Omental fat pad (tissue), 4 donors: ENCODE results near the gene PRRT1B. TPM values are rescaled to one million over a fixed set of nuclear protein-coding genes. Genes with fewer than 3 reads are reported as not detected.

Experiments used
- ATAC-seq: fragments of 150-250 bp; one replicate; pipeline ENCODE4 v1.9.1; 2016; ENCODE audit warnings: mild to moderate bottlenecking, moderate library complexity; ENCODE audit not compliant: low FRiP score
- DNase-seq: peaks from one replicate; pipeline ENCODE4 v3.0.0-alpha.2; 2019; ENCODE audit warnings: low spot score
- total RNA-seq, 4 donors: library from RNA; depleted of rRNA; stranded (reverse); fragments of >200 nt; gene quantifications; one replicate each; pipeline ENCODE4 v1.1.0, GENCODE V29; 2016
- TF ChIP-seq, protein P1 (sequence below), 3 donors: fragments of 450-650 bp; IDR thresholded peaks; one replicate each; pipeline ENCODE4 v1.5.1; 2016 to 2017; ENCODE audit warnings: antibody characterized with exemption in 3 of 3, mild to moderate bottlenecking in 3 of 3, moderate library complexity in 2 of 3

PRRT1B gene
- total RNA-seq, 4 donors from 2014 or later, result not detected

DNA sequence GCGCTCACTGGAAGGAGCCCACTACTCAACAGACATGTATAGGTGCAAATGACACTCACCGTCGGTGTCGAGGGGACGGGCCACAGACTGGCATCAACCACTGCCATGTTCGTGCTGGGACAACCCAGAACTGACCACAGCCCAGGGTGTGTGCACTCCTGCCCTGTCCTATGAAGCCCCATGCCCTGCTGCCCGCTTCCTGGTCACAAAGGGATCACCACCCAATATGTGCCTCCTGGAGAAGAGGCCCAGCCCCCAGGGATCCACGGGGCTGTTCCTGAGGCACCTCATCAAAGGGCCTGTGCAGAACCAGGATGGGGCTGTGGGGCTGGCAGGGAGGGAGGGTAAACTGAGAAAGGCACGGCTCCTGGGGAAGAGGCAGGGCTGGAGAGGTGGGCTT lies 43.1 kb downstream of the PRRT1B start:
- TF ChIP-seq, protein P1, sequence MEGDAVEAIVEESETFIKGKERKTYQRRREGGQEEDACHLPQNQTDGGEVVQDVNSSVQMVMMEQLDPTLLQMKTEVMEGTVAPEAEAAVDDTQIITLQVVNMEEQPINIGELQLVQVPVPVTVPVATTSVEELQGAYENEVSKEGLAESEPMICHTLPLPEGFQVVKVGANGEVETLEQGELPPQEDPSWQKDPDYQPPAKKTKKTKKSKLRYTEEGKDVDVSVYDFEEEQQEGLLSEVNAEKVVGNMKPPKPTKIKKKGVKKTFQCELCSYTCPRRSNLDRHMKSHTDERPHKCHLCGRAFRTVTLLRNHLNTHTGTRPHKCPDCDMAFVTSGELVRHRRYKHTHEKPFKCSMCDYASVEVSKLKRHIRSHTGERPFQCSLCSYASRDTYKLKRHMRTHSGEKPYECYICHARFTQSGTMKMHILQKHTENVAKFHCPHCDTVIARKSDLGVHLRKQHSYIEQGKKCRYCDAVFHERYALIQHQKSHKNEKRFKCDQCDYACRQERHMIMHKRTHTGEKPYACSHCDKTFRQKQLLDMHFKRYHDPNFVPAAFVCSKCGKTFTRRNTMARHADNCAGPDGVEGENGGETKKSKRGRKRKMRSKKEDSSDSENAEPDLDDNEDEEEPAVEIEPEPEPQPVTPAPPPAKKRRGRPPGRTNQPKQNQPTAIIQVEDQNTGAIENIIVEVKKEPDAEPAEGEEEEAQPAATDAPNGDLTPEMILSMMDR (IDR thresholded peaks at IDR 0.05), result no peak
- ATAC-seq (no peak), DNase-seq (no peak)

DNA sequence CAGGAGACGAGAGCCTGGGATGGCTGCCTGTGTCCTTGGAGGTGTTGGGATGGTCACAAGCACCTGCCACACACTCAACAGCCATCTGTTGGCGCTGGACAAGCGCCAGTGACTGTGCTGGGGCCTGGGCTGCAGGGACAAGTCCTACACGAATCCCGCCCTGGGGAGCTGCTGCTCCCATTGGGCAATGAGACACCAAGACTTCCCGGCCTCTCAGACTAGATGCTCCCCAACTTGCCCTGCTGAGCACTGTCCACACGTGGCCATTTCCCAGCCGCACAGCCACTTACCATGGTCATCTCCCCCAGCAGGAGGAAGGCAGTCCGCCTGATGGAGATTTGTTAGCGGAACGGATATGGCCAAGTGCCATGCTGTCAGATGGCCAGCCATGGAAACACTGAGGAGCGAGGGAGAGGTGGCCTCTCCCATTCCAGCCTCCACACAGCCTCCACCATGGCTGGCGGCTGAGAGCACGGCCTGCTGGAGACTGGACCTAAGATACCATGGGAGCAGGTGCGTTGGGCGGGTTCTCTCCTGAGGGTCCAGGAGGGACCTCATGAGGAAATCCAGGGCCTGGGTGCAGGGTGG lies 43.9 kb downstream of the PRRT1B start:
- DNase-seq (no peak), ATAC-seq (no peak)
- TF ChIP-seq, protein P1 (IDR thresholded peaks at IDR 0.05), result no peak

DNA sequence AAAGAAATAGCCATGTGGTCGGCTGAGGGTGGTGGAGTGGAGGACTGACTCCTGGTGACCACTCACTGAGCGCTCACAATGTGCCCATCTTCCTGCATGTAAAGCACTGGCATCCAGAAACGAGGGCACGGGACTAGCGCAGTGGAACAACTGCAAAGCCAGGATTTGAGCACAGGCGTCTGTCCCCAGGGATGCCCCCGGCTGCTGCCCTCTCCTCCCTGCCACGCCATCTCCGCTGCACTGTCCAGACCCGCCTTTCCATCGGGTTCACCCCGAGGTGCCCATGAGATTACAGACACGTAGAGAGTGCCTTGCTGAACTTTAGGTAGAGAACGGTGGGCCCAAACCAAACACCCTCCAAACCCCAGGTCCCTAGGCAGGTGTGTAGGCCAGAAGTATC lies 44.7 kb downstream of the PRRT1B start:
- DNase-seq, result no peak
- TF ChIP-seq, protein P1 (IDR thresholded peaks at IDR 0.05), result no peak
- no peak for ATAC-seq

DNA sequence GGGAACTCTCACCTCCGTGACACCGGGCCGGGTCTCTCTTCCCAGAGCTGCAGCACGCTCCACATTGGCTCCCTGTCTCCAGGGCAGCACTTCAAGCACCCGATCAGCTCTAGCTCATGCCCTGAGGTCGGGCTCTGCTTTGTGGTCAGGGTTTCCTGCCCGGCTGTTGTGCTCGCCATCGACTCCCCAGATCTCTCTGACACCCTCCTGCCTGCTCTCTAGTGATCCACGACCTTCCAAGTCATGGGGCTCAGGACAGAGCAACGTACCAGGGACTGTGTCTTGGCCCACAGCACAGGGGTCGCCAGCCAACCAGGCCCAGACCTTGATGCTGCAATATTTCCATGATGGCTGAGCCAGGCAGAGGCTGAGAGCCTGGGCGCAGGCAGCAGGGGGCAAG lies 45.1 kb downstream of the PRRT1B start:
- TF ChIP-seq, protein P1 (IDR thresholded peaks at IDR 0.05), result no peak
- DNase-seq (no peak), ATAC-seq (no peak)

DNA sequence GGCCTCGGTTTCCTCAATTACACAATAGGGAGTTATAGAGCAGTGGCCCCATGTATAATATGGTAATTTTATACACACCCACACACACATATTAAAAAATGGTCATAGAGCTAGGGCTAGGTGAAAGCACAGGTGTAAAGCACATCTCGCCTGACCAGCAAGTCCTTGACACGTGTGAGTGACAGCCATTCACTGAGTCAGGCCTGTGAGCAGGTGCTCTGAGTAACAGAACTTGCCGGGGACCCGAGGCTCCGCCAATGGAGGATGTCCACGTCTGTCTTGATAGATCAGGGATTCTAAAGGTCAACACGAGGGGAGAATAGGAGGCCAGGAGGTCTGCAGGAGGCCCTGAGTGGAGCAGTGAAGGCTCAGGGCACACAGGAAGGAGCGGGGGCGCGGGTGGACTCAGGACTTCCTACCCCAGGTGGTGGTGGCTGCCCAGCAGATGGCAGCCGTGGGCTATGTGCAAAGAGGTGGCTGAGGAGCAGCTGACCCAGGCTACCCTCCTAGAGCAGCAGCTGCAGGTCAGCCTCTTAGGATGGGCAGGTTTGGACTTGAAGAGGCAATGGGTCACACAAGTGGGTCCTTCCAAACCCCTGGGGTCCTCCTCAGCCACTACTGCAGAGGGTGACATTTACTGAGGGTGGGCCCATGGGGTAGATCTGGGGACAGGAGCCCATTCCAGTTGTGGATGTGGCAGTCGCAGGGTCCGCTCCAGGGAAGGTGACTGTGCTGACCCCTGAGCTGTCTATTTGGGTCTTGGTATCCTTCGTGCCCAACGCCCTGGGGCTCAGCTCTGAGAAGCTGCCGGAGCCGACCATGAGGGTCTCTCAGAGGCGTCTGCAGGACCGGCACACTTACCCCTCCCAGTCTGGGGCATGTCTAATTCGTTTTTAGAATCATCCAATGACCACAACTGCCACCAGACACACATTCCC lies 45.9 kb downstream of the PRRT1B start:
- TF ChIP-seq, protein P1 (IDR thresholded peaks at IDR 0.05), result peak in 1 of 3 donors; percentile 64
- DNase-seq, result peak; percentile 44
- peak; percentile 55 for ATAC-seq

DNA sequence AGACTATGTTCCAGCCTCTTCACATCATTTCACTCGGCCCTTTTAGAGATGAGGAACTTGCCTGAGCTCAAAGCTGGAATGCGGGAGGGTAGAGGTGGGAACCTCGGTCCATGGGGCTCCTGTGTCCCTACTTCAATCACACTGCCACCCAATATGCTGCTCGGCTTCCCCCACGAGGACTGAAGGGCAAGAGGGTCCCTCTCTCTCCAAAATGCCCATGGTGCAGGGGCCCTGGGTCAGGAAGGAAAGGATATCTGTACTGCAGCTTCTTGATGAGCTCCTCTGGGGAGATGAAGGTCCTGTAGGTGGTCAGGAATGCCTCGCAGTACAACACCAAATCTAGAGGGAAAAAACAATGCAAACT lies 46.5 kb downstream of the PRRT1B start:
- ATAC-seq (no peak), DNase-seq (no peak)
- TF ChIP-seq, protein P1 (IDR thresholded peaks at IDR 0.05), result no peak
